ENCODE measurements around the gene SEMA6D. TPM values are rescaled to one million over a fixed set of nuclear protein-coding genes. Genes with fewer than 3 reads are reported as not detected.
"Not testable (repeated sequence)": the region's sequence is repeated elsewhere in the genome, so short reads cannot be mapped to it uniquely, and the experiment has no call there.

The SEMA6D gene
- total and polyA plus RNA-seq, 2 donors (not counting 3 experiments of a cell fraction or from before 2014, with no cell fraction given), result 16.3 to 22.5 TPM

DNA sequence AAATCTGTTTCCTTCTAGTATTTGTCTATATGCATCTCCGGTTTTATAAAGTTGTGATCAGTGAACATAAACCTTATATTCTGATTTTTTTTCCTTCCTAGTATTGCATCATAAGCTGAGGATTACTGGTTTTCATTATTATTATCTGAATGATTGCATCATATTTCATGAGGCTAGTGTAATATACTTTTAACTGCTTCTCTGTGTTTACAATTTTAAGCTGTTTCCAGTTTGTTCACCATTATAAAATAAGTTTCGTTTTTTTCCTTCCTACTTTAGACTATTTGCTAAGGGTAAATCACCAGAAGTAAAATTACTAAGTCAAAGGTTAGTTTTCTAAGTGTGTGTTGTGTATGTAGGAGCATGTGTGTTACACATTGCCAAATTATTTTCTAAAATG lies 20.2 kb downstream of the SEMA6D start:
- no peak overlapping the region for H3K27ac ChIP-seq (ENCODE audit: insufficient read depth, low read depth, low read length)
- DNase-seq (ENCODE audit: low read depth, low spot score), result no peak
- intact Hi-C loops (cut with micrococcal nuclease) (no loop called here), dilution Hi-C loops (cut with MboI; ENCODE audit: extremely low pct_ligation_motif_present, low sequenced_read_pairs) (no loop called here)
- H3K27me3 ChIP-seq (ENCODE audit: control insufficient read depth in 2 of 2, insufficient read depth in 2 of 2, low read length in 2 of 2), result no peaks in the 10 kb centered on the region
- H3K4me2 ChIP-seq (ENCODE audit: insufficient read depth, low read length), result no peak overlapping the region
- peaks cover 3% of the 10 kb centered on the region for H3K79me2 ChIP-seq (ENCODE audit: control insufficient read depth, insufficient read depth, low read length)
- no peaks in the 10 kb centered on the region for H3K4me1 ChIP-seq (ENCODE audit: control insufficient read depth, extremely low read depth, insufficient read depth, low read length)
- no TSS peak for BruUV-seq (replicated peaks)
- no peaks in the 10 kb centered on the region for H3K9me1 ChIP-seq (replicated peaks; ENCODE audit: control insufficient read depth, extremely low read depth, insufficient read depth, low read length)
- no peak for TF ChIP-seq MYC (IDR thresholded peaks at IDR 0.05; ENCODE audit: low read depth, low read length)
- TF ChIP-seq FOS (IDR thresholded peaks at IDR 0.05; ENCODE audit: borderline replicate concordance, insufficient read depth, low read length), result no peak
- TF ChIP-seq, protein P1, sequence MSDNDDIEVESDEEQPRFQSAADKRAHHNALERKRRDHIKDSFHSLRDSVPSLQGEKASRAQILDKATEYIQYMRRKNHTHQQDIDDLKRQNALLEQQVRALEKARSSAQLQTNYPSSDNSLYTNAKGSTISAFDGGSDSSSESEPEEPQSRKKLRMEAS (IDR thresholded peaks at IDR 0.05; ENCODE audit: insufficient read depth, insufficient read length), result no peak
- TF ChIP-seq GATA2 (IDR thresholded peaks at IDR 0.05; ENCODE audit: insufficient read depth, insufficient read length, low read depth, low read length), result no peak
- TF ChIP-seq POLR2A (IDR thresholded peaks at IDR 0.05; ENCODE audit: low read depth, low read length), result no peak
- TF ChIP-seq EZH2 (IDR thresholded peaks at IDR 0.05; ENCODE audit: borderline replicate concordance, low read depth, low read length, severe bottlenecking), result no peak
- TF ChIP-seq POLR2AphosphoS5 (IDR thresholded peaks at IDR 0.05; ENCODE audit: insufficient read depth, low read depth, low read length), result no peak
- no peak for TF ChIP-seq JUN (IDR thresholded peaks at IDR 0.05; ENCODE audit: borderline replicate concordance, insufficient read depth, insufficient read length, low read depth)
- no peak for TF ChIP-seq CTCF (IDR thresholded peaks at IDR 0.05; ENCODE audit: extremely low read depth in 1 of 2, insufficient read depth in 1 of 2, low read depth in 1 of 2, low read length in 2 of 2)
- H3K9me3 ChIP-seq (replicated peaks; ENCODE audit: control insufficient read depth, insufficient read depth, low read length), result no peaks in the 10 kb centered on the region
- ChIA-PET CTCF (interaction anchor here (1.9 kb wide), 1 partner anchor 26 kb away, joined by 4 read pairs; no protein-coding TSS in a partner anchor), POLR2A (no interaction called here)
- no peak overlapping the region for H2AFZ ChIP-seq (ENCODE audit: low read depth, low read length)
- no peaks in the 10 kb centered on the region for H3K36me3 ChIP-seq (ENCODE audit: control insufficient read depth in 2 of 2, extremely low read depth in 1 of 2, insufficient read depth in 2 of 2, low read length in 2 of 2)
- FAIRE-seq, result no peak
- no peak overlapping the region for H3K4me3 ChIP-seq (replicated peaks in 1 of 3; ENCODE audit: insufficient read depth in 1 of 3, low read depth in 1 of 3, low read length in 3 of 3)
- no peak overlapping the region for H3K9ac ChIP-seq (replicated peaks; ENCODE audit: extremely low read depth, insufficient read depth, low read length)
- H4K20me1 ChIP-seq (replicated peaks; ENCODE audit: control insufficient read depth, extremely low read depth, insufficient read depth, low read length), result no peaks in the 10 kb centered on the region

DNA sequence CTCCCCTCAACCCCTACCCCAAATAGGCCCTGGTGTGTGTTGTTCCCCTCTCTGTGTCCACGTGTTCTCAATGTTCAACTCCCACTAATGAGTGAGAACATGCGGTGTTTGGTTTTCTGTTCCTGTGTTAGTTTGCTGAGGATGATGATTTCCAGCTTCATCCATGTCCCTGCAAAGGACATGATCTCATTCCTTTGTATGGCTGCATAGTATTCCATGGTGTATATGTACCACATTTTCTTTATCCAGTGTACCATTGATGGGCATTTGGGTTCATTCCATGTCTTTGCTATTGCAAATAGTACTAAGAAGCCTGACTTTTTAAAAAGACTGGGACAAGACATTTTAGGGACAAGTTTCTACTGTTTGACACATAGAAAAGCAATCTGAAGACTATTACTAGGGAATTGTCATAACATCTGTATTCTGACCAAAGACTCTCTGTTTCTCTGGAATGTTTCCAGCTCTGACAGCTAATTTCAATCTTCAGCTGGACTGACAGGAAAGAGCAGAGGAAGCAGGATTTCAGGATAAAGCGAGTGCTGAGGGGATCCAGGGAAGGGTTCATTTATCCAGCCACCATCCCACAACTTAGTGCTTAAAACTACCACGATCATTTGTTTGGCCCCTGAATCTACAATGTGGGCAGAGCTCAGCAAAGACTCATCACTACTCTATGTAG lies 21.0 kb downstream of the SEMA6D start:
- H3K9ac ChIP-seq (replicated peaks; ENCODE audit: extremely low read depth, insufficient read depth, low read length); H3K27ac ChIP-seq (ENCODE audit: insufficient read depth, low read depth, low read length); H3K4me3 ChIP-seq (replicated peaks in 1 of 3; ENCODE audit: insufficient read depth in 1 of 3, low read depth in 1 of 3, low read length in 3 of 3); FAIRE-seq; dilution Hi-C loops (cut with MboI; ENCODE audit: extremely low pct_ligation_motif_present, low sequenced_read_pairs); intact Hi-C loops (cut with micrococcal nuclease); H3K36me3 ChIP-seq (ENCODE audit: control insufficient read depth in 2 of 2, extremely low read depth in 1 of 2, insufficient read depth in 2 of 2, low read length in 2 of 2); H3K27me3 ChIP-seq (ENCODE audit: control insufficient read depth in 2 of 2, insufficient read depth in 2 of 2, low read length in 2 of 2); H3K4me1 ChIP-seq (ENCODE audit: control insufficient read depth, extremely low read depth, insufficient read depth, low read length); POLR2A ChIA-PET; H3K4me2 ChIP-seq (ENCODE audit: insufficient read depth, low read length); H3K79me2 ChIP-seq (ENCODE audit: control insufficient read depth, insufficient read depth, low read length); BruUV-seq (replicated peaks); H3K9me3 ChIP-seq (replicated peaks; ENCODE audit: control insufficient read depth, insufficient read depth, low read length); H3K9me1 ChIP-seq (replicated peaks; ENCODE audit: control insufficient read depth, extremely low read depth, insufficient read depth, low read length); H2AFZ ChIP-seq (ENCODE audit: low read depth, low read length); H4K20me1 ChIP-seq (replicated peaks; ENCODE audit: control insufficient read depth, extremely low read depth, insufficient read depth, low read length): not testable (repeated sequence)
- DNase-seq (ENCODE audit: low read depth, low spot score), result peak; percentile 17
- CTCF ChIA-PET, result interaction anchor here (1.9 kb wide), 1 partner anchor 26 kb away, joined by 4 read pairs; no protein-coding TSS in a partner anchor

Measured in endothelial cell of umbilical vein (primary cell).